Epithelial cell of esophagus (primary cell): Measurements from ENCODE around the gene OR2T33.
"Not testable (repeated sequence)": the region's sequence is repeated elsewhere in the genome, so short reads cannot be mapped to it uniquely, and the experiment has no call there.

Source experiments
- DNase-seq: peaks from one replicate; pipeline ENCODE4 v3.0.0; 2010; ENCODE audit warnings: low read depth
- H3K4me3 ChIP-seq: 2 replicates; pipeline ENCODE4 v1.5.1; 2011; ENCODE audit warnings: mild to moderate bottlenecking, low read length, control low read depth
- CTCF ChIP-seq: IDR thresholded peaks from 2 replicates; pipeline ENCODE4 v1.5.1; 2011; ENCODE audit warnings: low read depth, mild to moderate bottlenecking, low read length, control low read depth, inconsistent platforms; ENCODE audit not compliant: insufficient read depth; ENCODE audit errors: missing control alignments

OR2T33 gene

GRCh38 chr1:248277876-248278275 is at the start of gene OR2T33:
Gene OR2T33, minus strand, starts transcription at chr1:248277976. Its CDS starts 4,162 bp downstream, at chr1:248273814.
- H3K4me3 ChIP-seq: no peak within 1 kb of the TSS
- no peak for TF ChIP-seq CTCF
- DNase-seq: no peak

GRCh38 chr1:248324468-248324867 is 46.7 kb upstream of the OR2T33 start, which contains the start of gene OR2M7:
Gene OR2M7, minus strand, starts transcription at chr1:248324568. Its CDS starts 0 bp downstream, at chr1:248324568.
- no peak within 1 kb of the TSS for H3K4me3 ChIP-seq
- no peak for TF ChIP-seq CTCF
- DNase-seq: no peak

- no peak for DNase-seq
- no peak overlapping the region for H3K4me3 ChIP-seq
- no peak for TF ChIP-seq CTCF
These were observed 39.0 kb upstream of the OR2T33 start for GRCh38 chr1:248316796-248317195.

GRCh38 chr1:248306740-248307139 is 29.0 kb upstream of the OR2T33 start:
- H3K4me3 ChIP-seq, DNase-seq: not testable (repeated sequence)

- no peak for DNase-seq
- no peak overlapping the region for H3K4me3 ChIP-seq
- TF ChIP-seq CTCF: no peak
These were observed 28.3 kb upstream of the OR2T33 start for GRCh38 chr1:248306103-248306502.

- H3K4me3 ChIP-seq, DNase-seq: not testable (repeated sequence)
These were observed 27.9 kb upstream of the OR2T33 start for GRCh38 chr1:248305672-248306071.

GRCh38 chr1:248303324-248303723 is 25.5 kb upstream of the OR2T33 start, which contains the start of gene OR2T12:
Gene OR2T12, minus strand, starts transcription at chr1:248303424. Its CDS starts 7,846 bp downstream, at chr1:248295578.
- no peak within 1 kb of the TSS for H3K4me3 ChIP-seq
- DNase-seq: no peak
- TF ChIP-seq CTCF: no peak

- DNase-seq: no peak
- H3K4me3 ChIP-seq: no peak overlapping the region
- no peak for TF ChIP-seq CTCF
These were observed 10.6 kb upstream of the OR2T33 start for GRCh38 chr1:248288391-248288790.

GRCh38 chr1:248273225-248273624 is 4.6 kb downstream of the OR2T33 start:
- DNase-seq: not testable (repeated sequence)

More at GRCh38 chr1:248273225-248273624, 4.6 kb downstream of the OR2T33 start:
- not testable (repeated sequence) for H3K4me3 ChIP-seq
